ENCODE results near the gene RAI14. TPM values are rescaled to one million over a fixed set of nuclear protein-coding genes. Genes with fewer than 3 reads are reported as not detected.

RAI14 gene
- total RNA-seq, 1 donor from 2014 or later: 1.1 TPM

GRCh38 chr5:34676416-34676815 lies 20.3 kb downstream of the RAI14 start:
- no peaks in the 10 kb centered on the region for H3K4me1 Mint-ChIP-seq
- ChIA-PET POLR2A (no interaction called here), CTCF (no interaction called here)
- ATAC-seq (ENCODE audit: low read depth) (no peak), DNase-seq (no peak)
- no peaks in the 10 kb centered on the region for H3K9me3 Mint-ChIP-seq
- H3K36me3 Mint-ChIP-seq (ENCODE audit: low read depth): no peaks in the 10 kb centered on the region
- no peaks in the 10 kb centered on the region for H3K27me3 Mint-ChIP-seq
- intact Hi-C loops (cut with micrococcal nuclease): no loop called here
- H3K4me3 Mint-ChIP-seq: no peak overlapping the region
- no peak overlapping the region for H3K27ac Mint-ChIP-seq
- TF ChIP-seq CTCF (IDR thresholded peaks at IDR 0.05): no peak

GRCh38 chr5:34677428-34677827 lies 21.3 kb downstream of the RAI14 start:
- intact Hi-C loops (cut with micrococcal nuclease): no loop called here
- ChIA-PET CTCF (no interaction called here), POLR2A (no interaction called here)
- no peak for DNase-seq
- Mint-ChIP-seq H3K36me3 (ENCODE audit: low read depth) (no peaks in the 10 kb centered on the region), H3K27me3 (no peaks in the 10 kb centered on the region), H3K27ac (no peak overlapping the region), H3K4me1 (no peaks in the 10 kb centered on the region), H3K4me3 (no peak overlapping the region), H3K9me3 (no peaks in the 10 kb centered on the region)
- no peak for ATAC-seq (ENCODE audit: low read depth)
- no peak for TF ChIP-seq CTCF (IDR thresholded peaks at IDR 0.05)

GRCh38 chr5:34680896-34681295 lies 24.8 kb downstream of the RAI14 start:
- H3K27me3 Mint-ChIP-seq: no peaks in the 10 kb centered on the region
- H3K9me3 Mint-ChIP-seq: no peaks in the 10 kb centered on the region
- no peaks in the 10 kb centered on the region for H3K36me3 Mint-ChIP-seq (ENCODE audit: low read depth)
- no peak overlapping the region for H3K4me3 Mint-ChIP-seq
- intact Hi-C loops (cut with micrococcal nuclease): no loop called here
- no peak for DNase-seq
- TF ChIP-seq CTCF (IDR thresholded peaks at IDR 0.05): no peak
- no peak overlapping the region for H3K27ac Mint-ChIP-seq
- POLR2A ChIA-PET: no interaction called here
- ATAC-seq (ENCODE audit: low read depth): no peak
- CTCF ChIA-PET: no interaction called here
- H3K4me1 Mint-ChIP-seq: no peaks in the 10 kb centered on the region

- ATAC-seq (ENCODE audit: low read depth): no peak
- H3K4me1 Mint-ChIP-seq: no peaks in the 10 kb centered on the region
- POLR2A ChIA-PET: no interaction called here
These were observed 26.9 kb downstream of the RAI14 start for GRCh38 chr5:34682926-34683623.

More at GRCh38 chr5:34682926-34683623, 26.9 kb downstream of the RAI14 start:
- CTCF ChIA-PET: no interaction called here
- Mint-ChIP-seq H3K36me3 (ENCODE audit: low read depth) (no peaks in the 10 kb centered on the region), H3K4me3 (no peak overlapping the region), H3K27ac (no peak overlapping the region), H3K27me3 (no peaks in the 10 kb centered on the region), H3K9me3 (no peaks in the 10 kb centered on the region)
- TF ChIP-seq CTCF (IDR thresholded peaks at IDR 0.05): no peak
- no peak for DNase-seq
- intact Hi-C loops (cut with micrococcal nuclease): no loop called here

Measured in activated B cell treated with CpG ODN at 0.5 μM for 24 hours (primary cell).